NCI-H187 (cell line): ENCODE measurements around the gene MATK.

ENCODE experiments used
- DNase-seq, 2 experiments: peaks; one replicate each; lab custom pipeline; 2025; lab: John Stamatoyannopoulos, UW

MATK gene

GRCh38 chr19:3751236-3751635 is 34.9 kb downstream of the MATK start:
- DNase-seq, result no peak

GRCh38 chr19:3750211-3750610 is 36.0 kb downstream of the MATK start:
- no peak for DNase-seq

DNA sequence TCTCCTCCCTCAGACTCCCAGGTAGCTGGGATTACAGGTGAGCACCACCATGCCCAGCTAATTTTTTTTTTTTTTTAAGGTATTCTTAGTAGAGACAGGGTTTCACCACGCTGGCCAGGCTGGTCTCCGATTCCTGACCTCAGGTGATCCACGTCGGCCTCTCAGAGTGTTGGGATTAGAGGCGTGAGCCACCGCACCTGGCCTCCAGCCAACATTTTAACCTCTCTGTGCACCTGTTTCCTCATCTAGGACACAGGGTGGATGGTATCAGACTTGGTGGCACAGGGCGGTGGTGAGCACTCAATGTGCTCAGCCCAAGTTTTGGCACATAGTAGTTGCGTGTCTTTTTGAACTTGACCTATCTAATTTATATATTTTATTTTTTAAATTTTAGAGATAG is 37.2 kb downstream of the MATK start:
- no peak for DNase-seq

- DNase-seq, result no peak
Measured at GRCh38 chr19:3746371-3747056, 39.7 kb downstream of the MATK start.

DNA sequence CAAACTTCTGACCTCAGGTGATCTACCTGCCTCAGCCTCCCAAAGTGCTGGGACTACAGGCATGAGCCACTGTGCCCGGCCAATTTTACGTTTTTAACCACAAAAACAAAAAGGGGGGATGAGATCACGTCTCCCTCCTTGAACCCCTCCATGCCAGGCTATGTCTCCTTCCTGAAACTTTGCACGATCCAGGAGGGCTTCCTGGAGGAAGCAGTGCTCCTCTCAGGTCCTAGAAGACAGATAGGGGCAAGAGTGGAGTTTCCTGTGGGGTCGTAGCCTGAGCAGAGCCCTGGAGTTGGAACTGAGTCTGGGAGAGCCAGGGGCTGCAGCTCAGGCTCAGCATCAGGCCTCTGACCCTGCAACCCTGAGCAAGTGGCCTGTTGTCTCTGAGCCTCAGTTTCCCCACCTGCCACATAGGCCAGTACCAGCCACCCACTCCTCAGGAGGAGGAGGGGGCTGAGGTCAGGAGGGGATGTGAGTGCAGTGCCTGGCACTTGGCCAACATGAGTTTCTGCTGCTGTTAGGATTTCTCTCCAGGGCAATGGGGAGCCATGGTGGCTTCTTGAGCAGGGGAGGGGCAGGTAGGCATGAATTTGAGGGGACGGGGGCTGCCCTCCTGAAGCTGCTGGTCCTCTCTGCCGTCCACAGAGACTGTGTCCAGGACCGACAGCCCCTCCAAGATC is 40.7 kb downstream of the MATK start:
- DNase-seq, result no peak

DNA sequence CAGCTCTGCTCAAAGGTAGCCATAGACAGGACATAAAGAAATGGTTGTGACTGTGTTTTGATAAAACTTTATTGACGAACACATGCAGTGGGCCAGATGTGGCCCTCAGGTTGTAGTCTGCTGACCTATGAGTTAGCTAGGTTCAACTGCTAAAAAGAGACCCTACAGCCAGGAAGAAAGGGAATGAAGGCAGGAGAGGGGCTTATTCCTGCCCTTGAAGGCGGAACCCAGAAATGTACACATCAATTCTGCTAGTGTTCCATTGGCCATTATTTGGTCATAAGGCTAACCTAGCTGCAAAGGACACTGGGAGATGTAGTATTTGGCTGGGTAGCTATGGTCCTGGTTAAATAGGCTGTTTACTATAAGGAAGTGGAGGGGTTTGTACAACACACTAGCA is 42.7 kb downstream of the MATK start:
- DNase-seq, result no peak

GRCh38 chr19:3740431-3740830 is 45.8 kb downstream of the MATK start:
- no peak for DNase-seq

- DNase-seq, result no peak
Measured at GRCh38 chr19:3738477-3739220, 47.5 kb downstream of the MATK start.

- no peak for DNase-seq
Measured at GRCh38 chr19:3737487-3738205, 48.5 kb downstream of the MATK start.

GRCh38 chr19:3736106-3736724 is 50.0 kb downstream of the MATK start:
- DNase-seq, result no peak

- DNase-seq, result no peak
Measured at GRCh38 chr19:3734310-3734600, 51.9 kb downstream of the MATK start.

DNA sequence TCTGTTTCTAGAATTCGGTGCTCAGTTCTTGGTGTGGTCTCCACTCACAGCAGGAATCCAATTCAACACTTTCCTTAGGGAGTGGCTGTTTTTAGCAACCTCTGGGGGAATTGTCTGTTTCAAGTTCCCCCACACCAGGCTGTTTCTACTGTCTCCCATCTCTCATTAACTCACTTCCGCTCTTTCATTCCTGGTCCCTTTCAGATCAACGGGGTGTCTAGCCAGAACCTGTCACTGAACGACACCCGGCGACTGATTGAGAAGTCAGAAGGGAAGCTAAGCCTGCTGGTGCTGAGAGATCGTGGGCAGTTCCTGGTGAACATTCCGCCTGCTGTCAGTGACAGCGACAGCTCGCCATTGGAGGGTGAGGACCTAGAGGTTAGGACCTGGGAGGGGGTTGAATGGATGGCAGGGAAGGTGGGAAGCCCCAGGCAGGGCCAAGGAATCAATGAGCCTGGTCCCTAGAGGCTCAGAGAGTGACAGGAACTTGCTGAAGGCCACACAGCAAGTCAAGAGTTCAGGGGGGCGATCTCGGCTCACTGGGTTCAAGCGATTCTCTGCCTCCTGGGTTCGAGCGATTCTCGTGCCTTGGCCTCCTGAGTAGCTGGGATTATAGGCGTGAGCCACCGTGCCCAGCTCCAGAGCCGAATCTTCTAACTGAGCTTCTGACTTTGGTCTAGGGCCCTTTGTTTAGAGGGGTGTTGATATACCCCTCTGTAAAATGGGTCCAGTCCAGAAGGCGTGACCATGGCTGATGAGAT is 52.5 kb downstream of the MATK start:
- no peak for DNase-seq

- no peak for DNase-seq
Measured at GRCh38 chr19:3732108-3732507, 54.1 kb downstream of the MATK start.

DNA sequence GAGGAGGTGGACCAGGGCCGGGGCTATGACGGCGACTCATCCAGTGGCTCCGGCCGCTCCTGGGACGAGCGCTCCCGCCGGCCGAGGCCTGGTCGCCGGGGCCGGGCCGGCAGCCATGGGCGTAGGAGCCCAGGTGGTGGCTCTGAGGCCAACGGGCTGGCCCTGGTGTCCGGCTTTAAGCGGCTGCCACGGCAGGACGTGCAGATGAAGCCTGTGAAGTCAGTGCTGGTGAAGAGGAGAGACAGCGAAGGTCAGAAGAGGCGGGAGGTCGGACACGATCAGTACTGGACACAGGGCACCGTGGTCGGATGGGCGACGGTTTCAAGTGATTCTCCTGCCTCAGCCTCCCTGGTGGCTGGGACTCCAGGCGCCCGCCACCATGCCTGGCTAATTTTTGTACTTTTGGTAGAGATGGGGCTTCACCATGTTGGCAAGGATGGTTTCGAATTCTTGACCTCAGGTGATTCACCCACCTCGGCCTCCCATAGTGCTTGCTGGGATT is 55.7 kb downstream of the MATK start:
- no peak for DNase-seq
